Measurements from ENCODE around the gene DPP6. TPM values are rescaled to one million over a fixed set of nuclear protein-coding genes. Genes with fewer than 3 reads are reported as not detected.
"Not testable (repeated sequence)": the region's sequence is repeated elsewhere in the genome, so short reads cannot be mapped to it uniquely, and the experiment has no call there.

The DPP6 gene
- total and polyA plus RNA-seq, 2 donors (not counting 1 experiment from before 2014, with no cell fraction given), result not detected

DNA sequence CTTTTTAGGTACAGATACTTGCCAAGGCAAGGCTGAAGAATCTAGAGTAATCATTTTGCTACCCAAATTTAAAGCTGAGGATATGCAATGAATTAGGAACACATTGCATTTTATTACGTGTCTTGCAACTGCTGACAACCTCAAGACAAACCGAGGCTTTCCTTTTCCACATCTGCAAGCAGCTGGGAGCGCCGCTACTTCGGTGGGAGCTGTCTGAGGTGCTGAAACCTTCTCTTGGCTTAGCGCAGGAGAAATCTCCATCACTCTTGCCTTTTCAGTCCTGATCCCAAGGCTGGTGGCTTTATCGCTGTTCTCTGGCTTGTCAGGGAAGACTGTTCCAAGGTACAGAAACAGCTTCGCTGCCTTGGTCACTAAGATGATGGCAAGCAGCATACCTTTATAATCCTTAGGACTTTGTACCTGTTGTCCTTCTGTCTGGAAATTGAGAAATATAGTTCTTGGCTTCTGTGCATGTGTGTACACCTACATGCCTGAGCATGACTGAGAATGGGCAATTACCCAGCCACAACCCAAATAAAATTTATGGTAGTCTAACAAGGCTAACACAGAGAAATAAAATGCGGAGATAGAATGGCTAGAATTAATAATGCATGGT is 3.4 kb downstream of the DPP6 start:
- peaks cover 0 to 18% (median 0%) of the 10 kb centered on the region in 3 donors for H3K9me3 ChIP-seq (ENCODE audit: control extremely low read depth in 1 of 3, control insufficient read depth in 2 of 3, insufficient read depth in 1 of 3, low read length in 2 of 3)
- DNase-seq; POLR2A ChIA-PET; H3K27ac ChIP-seq (ENCODE audit: low read length in 2 of 2); H2AFZ ChIP-seq (ENCODE audit: insufficient read depth, low read depth, low read length, poor library complexity, severe bottlenecking); H3K4me2 ChIP-seq (replicated peaks; ENCODE audit: low read depth, low read length, poor library complexity, severe bottlenecking); CTCF ChIA-PET; H3K4me1 Mint-ChIP-seq; H3K27me3 ChIP-seq (replicated peaks in 1 of 4; ENCODE audit: control extremely low read depth in 1 of 4, control insufficient read depth in 3 of 4, insufficient read depth in 4 of 4, low read length in 3 of 4); ATAC-seq (ENCODE audit: low read depth); H3K27ac Mint-ChIP-seq; H4K20me1 ChIP-seq (ENCODE audit: control insufficient read depth, insufficient read depth, low read length, poor library complexity, severe bottlenecking); H3K4me3 Mint-ChIP-seq; H3K4me3 ChIP-seq (ENCODE audit: control extremely low read depth in 1 of 5, extremely low read depth in 1 of 5, insufficient read depth in 1 of 5, low read depth in 2 of 5, low read length in 4 of 5); H3K4me1 ChIP-seq (ENCODE audit: control insufficient read depth in 2 of 2, insufficient read depth in 2 of 2, low read length in 2 of 2); H3K9ac ChIP-seq (ENCODE audit: low read length); H3K27me3 Mint-ChIP-seq; H3K79me2 ChIP-seq (ENCODE audit: control insufficient read depth, insufficient read depth, low read length); H3K9me3 Mint-ChIP-seq (ENCODE audit: insufficient read depth); H3K36me3 ChIP-seq (replicated peaks in 1 of 2; ENCODE audit: control extremely low read depth in 1 of 2, control insufficient read depth in 1 of 2, extremely low read depth in 1 of 2, insufficient read depth in 2 of 2, low read length in 1 of 2); intact Hi-C loops (cut with micrococcal nuclease): not testable (repeated sequence)
- WGBS (ENCODE audit: insufficient coverage), result 0% methylated on average over 2 of the region's 9 CpGs

GRCh38 chr7:154058783-154059182 is 6.6 kb downstream of the DPP6 start:
- H2AFZ ChIP-seq (ENCODE audit: insufficient read depth, low read depth, low read length, poor library complexity, severe bottlenecking); H3K9ac ChIP-seq (ENCODE audit: low read length); H3K4me2 ChIP-seq (replicated peaks; ENCODE audit: low read depth, low read length, poor library complexity, severe bottlenecking); H3K79me2 ChIP-seq (ENCODE audit: control insufficient read depth, insufficient read depth, low read length); DNase-seq; H3K4me3 ChIP-seq (ENCODE audit: control extremely low read depth in 1 of 5, extremely low read depth in 1 of 5, insufficient read depth in 1 of 5, low read depth in 2 of 5, low read length in 4 of 5); H3K27ac Mint-ChIP-seq; H4K20me1 ChIP-seq (ENCODE audit: control insufficient read depth, insufficient read depth, low read length, poor library complexity, severe bottlenecking); intact Hi-C loops (cut with micrococcal nuclease); H3K27me3 Mint-ChIP-seq; ATAC-seq (ENCODE audit: low read depth); H3K4me1 ChIP-seq (ENCODE audit: control insufficient read depth in 2 of 2, insufficient read depth in 2 of 2, low read length in 2 of 2); H3K4me1 Mint-ChIP-seq; H3K4me3 Mint-ChIP-seq; H3K27me3 ChIP-seq (replicated peaks in 1 of 4; ENCODE audit: control extremely low read depth in 1 of 4, control insufficient read depth in 3 of 4, insufficient read depth in 4 of 4, low read length in 3 of 4); CTCF ChIA-PET; POLR2A ChIA-PET; H3K27ac ChIP-seq (ENCODE audit: low read length in 2 of 2); H3K36me3 ChIP-seq (replicated peaks in 1 of 2; ENCODE audit: control extremely low read depth in 1 of 2, control insufficient read depth in 1 of 2, extremely low read depth in 1 of 2, insufficient read depth in 2 of 2, low read length in 1 of 2); H3K9me3 Mint-ChIP-seq (ENCODE audit: insufficient read depth): not testable (repeated sequence)
- peaks cover 0 to 26% (median 0%) of the 10 kb centered on the region in 3 donors for H3K9me3 ChIP-seq (ENCODE audit: control extremely low read depth in 1 of 3, control insufficient read depth in 2 of 3, insufficient read depth in 1 of 3, low read length in 2 of 3)
- WGBS (ENCODE audit: insufficient coverage), result 100% methylated on average over 1 of the region's 14 CpGs

DNA sequence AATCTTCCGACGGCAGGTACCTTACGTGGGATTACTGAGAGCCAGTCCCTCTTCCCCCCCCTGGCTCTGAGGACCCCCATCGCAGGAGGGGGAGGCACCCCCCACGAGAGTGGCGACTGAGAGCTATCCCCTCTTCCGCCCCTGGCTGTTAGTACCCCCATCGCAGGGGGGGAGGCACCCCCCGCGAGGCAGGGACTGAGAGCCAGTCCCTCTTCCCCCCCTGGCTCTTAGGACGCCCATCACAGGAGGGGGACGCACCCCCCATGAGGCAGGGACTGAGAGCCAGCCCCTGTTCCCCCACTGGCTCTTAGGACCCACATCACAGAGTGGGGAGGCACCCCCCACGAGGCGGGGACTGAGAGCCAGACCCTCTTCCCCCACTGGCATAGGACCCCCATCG is 8.4 kb downstream of the DPP6 start:
- H3K79me2 ChIP-seq (ENCODE audit: control insufficient read depth, insufficient read depth, low read length); H3K9me3 Mint-ChIP-seq (ENCODE audit: insufficient read depth); CTCF ChIA-PET; DNase-seq; H3K36me3 ChIP-seq (replicated peaks in 1 of 2; ENCODE audit: control extremely low read depth in 1 of 2, control insufficient read depth in 1 of 2, extremely low read depth in 1 of 2, insufficient read depth in 2 of 2, low read length in 1 of 2); ATAC-seq (ENCODE audit: low read depth); H3K9ac ChIP-seq (ENCODE audit: low read length); H3K4me3 Mint-ChIP-seq; H2AFZ ChIP-seq (ENCODE audit: insufficient read depth, low read depth, low read length, poor library complexity, severe bottlenecking); POLR2A ChIA-PET; H3K27ac Mint-ChIP-seq; H3K4me1 ChIP-seq (ENCODE audit: control insufficient read depth in 2 of 2, insufficient read depth in 2 of 2, low read length in 2 of 2); H3K4me3 ChIP-seq (ENCODE audit: control extremely low read depth in 1 of 5, extremely low read depth in 1 of 5, insufficient read depth in 1 of 5, low read depth in 2 of 5, low read length in 4 of 5); H3K27ac ChIP-seq (ENCODE audit: low read length in 2 of 2); H3K4me2 ChIP-seq (replicated peaks; ENCODE audit: low read depth, low read length, poor library complexity, severe bottlenecking); H3K27me3 ChIP-seq (replicated peaks in 1 of 4; ENCODE audit: control extremely low read depth in 1 of 4, control insufficient read depth in 3 of 4, insufficient read depth in 4 of 4, low read length in 3 of 4); H3K27me3 Mint-ChIP-seq; intact Hi-C loops (cut with micrococcal nuclease); H4K20me1 ChIP-seq (ENCODE audit: control insufficient read depth, insufficient read depth, low read length, poor library complexity, severe bottlenecking); H3K4me1 Mint-ChIP-seq: not testable (repeated sequence)
- peaks cover 0 to 26% (median 0%) of the 10 kb centered on the region in 3 donors for H3K9me3 ChIP-seq (ENCODE audit: control extremely low read depth in 1 of 3, control insufficient read depth in 2 of 3, insufficient read depth in 1 of 3, low read length in 2 of 3)
- WGBS (ENCODE audit: insufficient coverage), result 100% methylated on average over 3 of the region's 15 CpGs

GRCh38 chr7:154071833-154072232 is 19.6 kb downstream of the DPP6 start:
- H3K4me3 ChIP-seq (ENCODE audit: control extremely low read depth in 1 of 5, extremely low read depth in 1 of 5, insufficient read depth in 1 of 5, low read depth in 2 of 5, low read length in 4 of 5); H3K4me3 Mint-ChIP-seq; H3K4me2 ChIP-seq (replicated peaks; ENCODE audit: low read depth, low read length, poor library complexity, severe bottlenecking); DNase-seq; H3K9me3 ChIP-seq (ENCODE audit: control extremely low read depth in 1 of 3, control insufficient read depth in 2 of 3, insufficient read depth in 1 of 3, low read length in 2 of 3); H3K27me3 Mint-ChIP-seq; H4K20me1 ChIP-seq (ENCODE audit: control insufficient read depth, insufficient read depth, low read length, poor library complexity, severe bottlenecking); H3K27ac Mint-ChIP-seq; ATAC-seq (ENCODE audit: low read depth); H2AFZ ChIP-seq (ENCODE audit: insufficient read depth, low read depth, low read length, poor library complexity, severe bottlenecking); CTCF ChIA-PET; POLR2A ChIA-PET; H3K4me1 Mint-ChIP-seq; H3K27ac ChIP-seq (ENCODE audit: low read length in 2 of 2); H3K9me3 Mint-ChIP-seq (ENCODE audit: insufficient read depth); H3K9ac ChIP-seq (ENCODE audit: low read length); H3K79me2 ChIP-seq (ENCODE audit: control insufficient read depth, insufficient read depth, low read length); H3K4me1 ChIP-seq (ENCODE audit: control insufficient read depth in 2 of 2, insufficient read depth in 2 of 2, low read length in 2 of 2); intact Hi-C loops (cut with micrococcal nuclease); H3K36me3 ChIP-seq (replicated peaks in 1 of 2; ENCODE audit: control extremely low read depth in 1 of 2, control insufficient read depth in 1 of 2, extremely low read depth in 1 of 2, insufficient read depth in 2 of 2, low read length in 1 of 2); H3K27me3 ChIP-seq (replicated peaks in 1 of 4; ENCODE audit: control extremely low read depth in 1 of 4, control insufficient read depth in 3 of 4, insufficient read depth in 4 of 4, low read length in 3 of 4): not testable (repeated sequence)
- WGBS (ENCODE audit: insufficient coverage), result no CpG with 5 or more reads among the region's 4 CpGs

Data from B cell (primary cell).